GM21529 (cell line): ENCODE results near the gene BPIFB3.

Experiments used
- ATAC-seq: cut with Tn5 transposase; IDR thresholded peaks from one replicate; pipeline ENCODE4 v1.9.1; 2021; ENCODE audit not compliant: unreplicated experiment

The BPIFB3 gene

DNA sequence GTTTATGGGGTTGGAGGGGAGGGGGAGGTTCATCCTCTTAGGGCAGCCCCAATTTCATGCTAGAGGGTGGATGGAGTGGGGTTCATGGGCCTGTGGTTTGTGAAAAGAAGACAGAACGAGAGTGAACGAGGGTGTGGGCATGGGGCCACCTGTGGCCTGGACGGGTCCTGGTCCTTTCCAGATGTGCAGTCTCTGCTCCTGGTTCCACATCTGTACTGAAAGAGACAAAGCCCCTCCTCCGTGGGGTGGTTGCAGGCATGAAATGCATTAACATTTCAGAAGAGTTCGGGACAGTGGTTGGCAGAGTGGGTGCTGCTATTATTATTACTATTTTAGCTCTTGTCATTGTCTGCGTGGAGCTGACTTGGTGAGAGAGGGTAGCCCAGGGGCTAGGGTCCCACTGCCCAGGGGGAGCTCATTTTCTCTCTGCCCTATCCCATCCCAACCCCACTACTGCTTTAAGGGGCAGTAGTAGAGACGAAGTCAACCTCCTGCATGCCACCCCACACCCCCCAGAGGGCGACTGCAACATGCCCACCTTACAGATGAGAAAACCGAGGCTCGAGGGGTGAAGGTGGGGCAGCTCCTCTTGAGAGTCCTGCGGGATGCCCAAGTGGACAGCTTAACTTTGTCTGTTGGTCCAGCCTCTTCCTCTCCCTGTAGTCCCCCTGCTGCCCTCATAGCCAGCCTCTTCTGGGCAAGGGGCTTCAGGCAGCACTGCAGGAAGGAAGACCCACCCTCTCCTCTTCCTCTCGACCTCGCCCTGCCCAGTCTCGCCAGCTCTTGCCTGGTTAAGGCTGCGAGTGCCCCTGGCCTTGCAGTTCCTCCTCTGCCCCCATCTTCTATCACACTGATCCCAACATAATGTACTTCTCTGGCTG is 37.8 kb upstream of the BPIFB3 start:
- ATAC-seq = no peak

DNA sequence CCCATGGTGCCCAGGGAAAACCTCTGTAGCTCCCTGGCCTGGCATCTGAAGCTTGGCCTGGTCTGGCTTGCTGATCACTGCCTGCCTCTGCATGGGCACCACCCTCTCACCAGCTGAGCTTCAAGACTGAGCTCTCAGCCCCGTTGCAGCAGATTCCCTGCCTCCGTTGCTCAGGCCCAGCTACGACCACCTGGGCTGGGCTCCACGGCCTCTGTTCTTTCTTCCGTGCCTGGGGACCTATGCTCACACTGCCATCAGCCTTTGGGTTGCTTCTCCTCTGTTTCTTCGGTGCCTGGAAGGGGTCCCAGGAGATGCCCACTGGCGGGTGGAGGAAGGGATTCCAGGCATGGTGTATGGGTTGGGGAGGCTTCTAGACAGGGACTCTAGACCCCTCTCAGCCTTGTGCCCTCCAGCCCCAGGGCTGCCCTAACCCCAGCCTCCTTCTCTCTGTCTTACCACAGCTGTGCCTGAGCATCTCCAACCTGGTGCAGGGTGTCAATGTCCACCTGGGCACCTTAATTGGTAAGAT is 37.1 kb upstream of the BPIFB3 start:
- ATAC-seq = no peak

DNA sequence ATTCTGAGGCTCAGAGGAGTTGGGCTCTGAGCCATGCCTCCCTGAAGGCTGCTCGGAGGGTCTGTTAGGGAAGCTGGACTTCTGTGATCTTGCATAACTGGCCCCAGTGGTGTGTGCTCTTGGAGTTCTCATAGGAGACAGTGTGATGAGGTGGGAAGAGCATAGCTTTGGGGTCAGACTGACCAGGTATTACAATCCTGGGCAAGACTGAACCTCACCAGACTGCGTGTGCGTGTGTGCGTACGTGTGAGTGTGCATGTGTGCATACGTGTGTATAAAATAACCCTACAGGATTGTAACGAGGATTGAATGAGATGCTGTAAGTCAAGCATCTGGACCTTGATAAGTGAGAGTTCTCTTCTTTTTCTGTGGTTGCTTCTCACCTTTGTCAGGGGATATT is 36.2 kb upstream of the BPIFB3 start:
- no peak for ATAC-seq

DNA sequence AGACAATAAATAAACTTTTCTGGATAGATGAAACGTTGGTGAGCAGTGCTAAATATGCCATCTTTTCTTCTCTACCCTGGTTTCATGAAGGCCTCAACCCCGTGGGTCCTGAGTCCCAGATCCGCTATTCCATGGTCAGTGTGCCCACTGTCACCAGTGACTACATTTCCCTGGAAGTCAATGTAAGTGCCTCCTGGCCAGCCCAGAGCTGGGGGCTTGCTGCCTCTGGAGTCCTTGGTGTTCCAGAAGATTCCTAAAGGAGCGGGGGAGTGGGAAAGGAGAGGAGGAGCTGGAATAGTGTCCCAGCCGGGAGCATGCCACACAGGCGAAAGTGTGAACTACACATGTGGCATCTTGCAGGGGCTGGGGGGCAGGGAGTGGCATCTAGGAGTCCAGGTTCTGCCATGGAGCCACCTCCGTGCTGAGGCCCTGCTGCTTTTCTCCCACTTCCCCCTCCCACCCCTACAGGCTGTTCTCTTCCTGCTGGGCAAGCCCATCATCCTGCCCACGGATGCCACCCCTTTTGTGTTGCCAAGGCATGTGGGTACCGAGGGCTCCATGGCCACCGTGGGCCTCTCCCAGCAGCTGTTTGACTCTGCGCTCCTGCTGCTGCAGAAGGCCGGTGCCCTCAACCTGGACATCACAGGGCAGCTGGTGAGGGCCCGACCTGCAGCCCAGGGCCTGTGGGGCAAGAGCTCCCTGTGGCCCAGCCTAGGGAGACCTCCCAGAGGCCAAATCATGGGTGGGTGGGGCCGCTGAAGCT is 35.4 kb upstream of the BPIFB3 start:
- no peak for ATAC-seq

DNA sequence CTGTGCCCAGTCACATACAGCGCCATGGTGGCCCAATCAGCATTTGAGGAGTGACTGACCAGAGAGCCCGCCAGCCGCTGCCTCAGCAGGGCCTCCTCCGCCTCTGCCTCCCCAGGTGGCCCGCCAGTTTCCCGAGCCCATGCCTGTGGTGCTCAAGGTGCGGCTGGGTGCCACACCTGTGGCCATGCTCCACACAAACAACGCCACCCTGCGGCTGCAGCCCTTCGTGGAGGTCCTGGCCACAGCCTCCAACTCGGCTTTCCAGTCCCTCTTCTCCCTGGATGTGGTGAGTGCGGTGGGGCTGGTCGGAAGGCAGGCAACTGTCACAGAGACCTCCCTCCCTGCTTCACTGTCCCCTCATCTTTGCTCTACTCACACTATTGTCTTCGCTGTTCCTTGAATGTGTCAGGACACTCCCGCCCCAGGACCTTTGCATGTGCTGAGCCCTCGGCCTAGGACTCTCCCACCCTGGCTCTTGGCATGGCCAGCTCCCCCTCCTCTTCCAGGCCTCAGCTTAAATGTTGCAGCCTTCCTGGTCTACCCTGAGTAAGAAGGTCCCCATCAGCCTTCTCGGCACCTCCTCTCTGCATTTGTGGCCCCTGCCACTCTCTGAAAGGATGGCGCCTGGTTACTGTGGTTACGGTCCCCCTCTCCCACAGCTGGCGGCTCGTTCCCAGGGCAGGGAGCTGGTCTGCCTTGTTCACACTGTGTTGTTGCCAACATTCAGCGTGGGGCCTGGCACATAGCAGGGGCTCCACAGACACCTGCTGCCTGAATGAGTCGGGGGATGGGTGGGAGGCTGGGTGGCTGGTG is 34.0 kb upstream of the BPIFB3 start:
- ATAC-seq = no peak

DNA sequence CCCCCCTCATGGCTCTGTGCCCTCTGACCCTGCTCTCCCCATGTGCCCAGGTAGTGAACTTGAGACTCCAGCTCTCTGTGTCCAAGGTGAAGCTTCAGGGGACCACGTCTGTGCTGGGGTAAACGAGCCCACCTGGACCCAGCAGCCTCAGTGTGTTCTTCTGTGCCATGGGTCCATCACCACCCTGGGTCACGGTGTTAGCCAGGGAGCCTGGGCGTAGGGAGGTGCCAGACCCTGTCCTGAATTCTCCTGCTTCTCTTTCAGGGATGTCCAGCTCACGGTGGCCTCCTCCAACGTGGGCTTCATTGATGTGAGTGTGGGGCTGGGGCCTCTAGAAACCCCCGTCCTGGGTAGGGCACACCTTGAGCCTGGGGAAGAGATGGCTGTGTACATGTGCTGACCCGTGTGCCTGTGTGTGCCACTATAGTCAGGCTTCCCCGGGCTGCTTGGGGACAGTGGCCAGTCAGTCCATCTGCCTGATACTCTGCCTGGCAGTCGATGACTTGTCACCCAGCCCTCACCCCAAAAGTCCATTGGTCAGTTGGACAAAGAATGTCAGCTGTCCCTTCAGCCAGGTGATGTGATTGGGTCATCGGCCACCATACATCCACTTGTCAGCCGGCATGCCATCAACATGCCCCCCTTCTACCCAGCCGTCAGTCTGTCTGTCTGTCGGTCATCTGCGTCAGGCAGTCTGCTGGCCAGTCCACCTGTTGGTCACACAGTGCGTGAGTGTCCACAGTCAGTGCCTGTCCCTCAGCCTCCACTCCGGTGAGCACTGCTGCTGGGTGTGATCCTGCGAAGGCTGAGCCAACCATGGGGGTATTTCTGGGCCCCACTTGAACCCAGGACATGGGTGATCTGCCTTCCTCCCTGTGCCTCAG is 33.2 kb upstream of the BPIFB3 start:
- ATAC-seq = no peak

DNA sequence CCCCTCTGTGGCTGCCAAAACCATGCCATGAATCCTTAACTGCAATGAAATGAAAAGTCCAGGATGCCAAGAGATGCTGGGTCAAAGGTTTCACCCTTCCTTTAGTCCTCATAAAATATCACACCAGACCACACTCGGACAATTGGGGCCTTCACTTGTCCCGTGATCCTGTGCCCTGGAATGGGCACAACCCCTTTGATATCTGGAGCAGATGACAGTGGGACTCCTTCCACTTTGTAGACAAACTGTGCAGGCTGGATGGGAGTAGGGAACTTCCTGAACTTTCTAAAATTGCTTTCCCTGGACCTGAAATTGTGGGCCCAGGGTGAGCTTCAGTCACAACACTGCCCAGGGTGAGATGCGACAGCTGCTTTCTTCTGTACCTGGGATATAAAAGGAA is 31.8 kb upstream of the BPIFB3 start:
- no peak for ATAC-seq

DNA sequence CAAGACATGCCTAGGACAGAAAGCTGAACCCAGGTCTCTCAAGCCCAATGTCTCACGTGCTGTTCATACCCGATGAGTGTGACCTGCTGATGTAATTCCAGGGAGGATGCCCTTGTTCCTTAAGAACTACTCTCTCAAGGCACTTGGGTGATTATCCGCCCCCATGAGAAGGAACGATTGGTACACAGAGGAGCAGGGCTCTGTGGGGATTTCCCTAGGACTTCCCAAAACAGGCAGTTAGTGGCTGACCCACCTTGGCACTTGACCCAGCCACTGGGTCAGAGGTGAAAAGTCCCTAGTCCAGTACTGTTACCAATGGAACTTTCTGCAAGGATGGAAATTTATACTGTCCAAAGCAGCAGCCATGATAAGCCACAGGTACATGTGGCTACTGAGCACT is 31.4 kb upstream of the BPIFB3 start:
- ATAC-seq = no peak

DNA sequence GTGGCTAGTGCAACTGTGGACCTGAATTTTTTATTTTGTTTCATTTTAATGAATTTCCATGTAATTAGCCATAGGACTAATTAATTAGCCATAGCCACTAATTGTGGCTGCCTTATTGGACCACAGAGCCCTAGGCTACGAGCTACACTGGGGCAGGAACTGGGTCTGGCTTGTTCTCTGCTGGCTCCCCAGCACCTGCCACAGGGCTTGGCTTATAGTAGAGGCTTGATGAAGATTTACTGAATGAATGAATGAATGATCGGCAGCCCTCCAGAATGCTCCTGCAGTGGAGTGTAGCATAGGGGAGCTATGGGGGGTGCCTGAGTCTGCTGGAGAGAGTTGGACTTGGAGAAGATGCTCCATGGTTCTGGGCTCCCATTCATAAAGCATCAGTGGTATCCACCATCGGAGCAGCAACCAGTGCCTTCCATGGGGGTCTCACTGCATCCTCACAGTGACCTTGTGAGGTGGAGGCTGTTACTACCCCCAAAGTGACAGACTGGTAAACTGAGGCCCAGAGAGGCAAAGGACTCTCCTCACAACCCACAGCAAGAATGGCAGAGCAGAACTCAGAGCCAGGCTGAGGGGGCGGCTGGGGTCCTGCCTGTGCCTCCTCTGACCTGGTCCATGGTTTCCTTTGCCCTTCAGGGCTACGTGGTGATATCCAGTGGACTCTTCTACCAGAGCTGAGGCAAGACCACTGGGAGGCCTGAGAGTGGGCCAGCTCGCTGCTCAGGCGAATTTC is 30.8 kb upstream of the BPIFB3 start:
- ATAC-seq = no peak

DNA sequence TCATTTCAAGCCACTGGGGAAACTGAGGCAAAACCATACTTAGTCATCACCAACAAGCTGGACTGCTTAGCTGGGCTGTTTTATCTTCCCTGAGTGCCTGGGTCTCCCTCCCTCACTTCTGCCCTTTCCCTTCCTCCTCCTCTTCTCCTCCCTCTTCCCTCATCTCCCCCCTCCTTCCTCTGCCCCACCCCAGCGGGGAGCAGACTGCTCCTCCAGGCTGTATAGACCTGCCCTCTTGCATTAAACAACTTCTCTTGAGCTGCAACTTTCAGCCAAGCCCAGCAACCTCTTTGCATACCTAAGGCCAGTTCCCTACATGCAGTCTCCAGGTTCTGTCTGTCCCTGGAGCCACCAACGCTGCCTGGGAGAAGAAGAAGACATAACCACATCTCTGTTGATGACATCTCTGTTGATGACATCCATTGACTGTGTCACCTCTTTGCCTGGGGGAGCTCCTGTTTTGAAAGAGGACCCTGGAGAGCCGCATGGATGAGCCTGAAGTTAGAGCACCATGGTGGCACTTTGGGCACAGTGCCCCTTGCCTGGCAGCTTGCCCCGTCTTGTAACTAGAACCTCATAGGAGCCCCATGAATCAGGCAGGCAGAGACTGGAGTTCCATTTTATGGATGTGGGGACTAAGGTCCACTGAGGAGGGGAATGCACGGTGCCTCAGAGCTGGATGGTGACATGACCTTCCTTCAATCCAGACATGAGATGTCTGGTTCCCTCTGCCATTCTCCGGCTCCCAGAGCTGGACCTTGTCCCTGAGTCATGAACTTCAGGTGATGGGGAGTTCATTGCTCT is 30.1 kb upstream of the BPIFB3 start:
- ATAC-seq = no peak

DNA sequence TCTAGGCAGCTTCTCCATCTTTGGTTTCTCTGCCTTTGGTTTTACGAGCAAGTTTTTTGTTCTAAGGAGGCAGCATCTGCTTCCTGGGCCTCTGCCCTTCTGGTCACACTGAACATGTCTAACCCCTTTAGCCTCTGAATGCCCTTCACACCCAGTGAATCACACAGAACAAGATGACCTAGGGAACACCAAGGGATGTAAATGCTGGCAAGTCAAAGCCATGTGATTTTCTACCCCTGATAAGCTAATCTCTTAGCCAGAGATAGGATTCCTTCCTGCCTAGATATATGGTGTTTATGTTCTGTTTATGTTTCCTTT is 29.5 kb upstream of the BPIFB3 start:
- ATAC-seq = no peak

DNA sequence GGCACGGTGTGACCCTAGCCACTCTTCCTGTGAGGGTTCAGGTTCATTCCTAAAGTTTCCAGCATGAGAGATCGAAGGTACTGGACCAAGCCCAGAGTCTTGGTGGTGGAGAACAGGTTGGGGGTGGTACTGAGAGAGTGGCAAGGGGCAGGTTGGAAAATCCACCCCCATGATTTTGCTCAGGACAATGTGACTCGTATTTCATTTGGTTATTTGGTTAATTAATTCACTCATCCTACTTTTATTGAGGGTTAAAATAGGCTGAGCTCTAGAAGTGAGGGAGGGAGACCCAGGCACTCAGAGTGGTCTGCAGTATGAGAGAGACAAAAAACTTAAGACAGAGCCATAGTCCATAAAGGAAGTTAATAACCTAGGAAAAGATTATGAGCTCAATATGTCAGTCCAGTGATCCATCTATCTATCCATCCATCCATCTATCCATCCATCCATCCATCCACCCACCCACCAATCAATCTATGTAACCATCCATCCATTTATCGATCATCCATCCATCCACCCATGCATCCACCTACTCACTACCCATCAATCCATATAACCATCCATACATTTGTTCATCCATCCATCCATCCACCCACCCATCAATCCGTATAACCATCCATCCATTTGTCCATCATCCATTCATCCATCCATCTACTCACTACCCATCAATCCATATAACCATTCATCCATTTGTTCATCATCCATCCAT is 28.9 kb upstream of the BPIFB3 start:
- ATAC-seq = no peak

DNA sequence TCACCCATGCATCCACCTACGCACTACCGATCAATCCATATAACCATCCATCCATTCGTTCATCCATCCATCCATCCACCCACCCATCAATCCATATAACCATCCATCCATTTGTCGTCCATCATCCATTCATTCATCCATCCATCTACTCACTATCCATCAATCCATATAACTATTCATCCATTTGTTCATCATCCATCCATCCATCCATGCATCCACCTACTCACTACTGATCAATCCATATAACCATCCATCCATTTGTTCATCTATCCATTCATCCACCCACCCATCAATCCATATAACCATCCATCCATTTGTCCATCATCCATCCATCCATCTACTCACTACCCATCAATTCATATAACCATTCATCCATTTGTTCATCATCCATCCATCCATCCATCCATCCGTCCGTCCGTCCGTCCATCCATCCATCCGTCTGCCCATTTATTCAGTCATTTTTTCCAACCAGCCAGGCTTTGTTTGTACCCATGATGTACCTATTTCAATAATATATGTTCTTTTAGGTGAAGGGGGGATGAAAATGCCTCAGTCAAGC is 28.3 kb upstream of the BPIFB3 start:
- ATAC-seq = no peak

DNA sequence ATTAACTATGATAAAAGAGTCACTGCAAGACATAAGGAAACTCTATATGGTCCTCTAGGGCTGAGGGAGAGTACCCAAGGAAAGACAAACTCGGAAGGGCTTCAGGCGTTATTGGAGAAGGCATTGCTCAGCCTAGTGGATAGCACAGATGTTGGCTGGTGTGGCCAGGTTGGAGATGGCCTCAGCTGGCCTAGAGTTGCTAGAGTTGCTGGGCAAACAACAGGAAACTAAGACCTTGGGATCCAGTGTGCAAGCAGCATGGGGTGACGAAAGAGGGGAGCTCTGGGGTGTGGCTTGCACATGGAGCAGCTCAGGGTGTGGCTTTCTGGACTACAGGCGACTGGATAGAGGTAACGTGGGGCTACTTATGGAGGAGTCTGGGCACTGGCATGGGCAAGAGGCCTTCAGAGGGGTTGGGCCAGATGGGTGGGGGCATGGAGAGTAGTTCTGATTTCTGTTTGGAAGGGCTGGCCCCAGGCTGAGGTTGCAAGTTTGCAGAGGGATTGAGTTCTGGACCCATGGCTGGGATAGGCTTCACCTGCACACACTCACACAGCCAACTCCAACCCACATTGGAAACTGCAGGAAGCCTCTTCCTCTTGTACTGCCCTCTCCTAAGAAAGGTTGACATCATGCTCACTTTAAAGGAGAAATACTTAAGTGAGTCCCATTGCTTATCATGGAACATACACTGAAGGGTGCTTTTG is 27.5 kb upstream of the BPIFB3 start:
- ATAC-seq = no peak

DNA sequence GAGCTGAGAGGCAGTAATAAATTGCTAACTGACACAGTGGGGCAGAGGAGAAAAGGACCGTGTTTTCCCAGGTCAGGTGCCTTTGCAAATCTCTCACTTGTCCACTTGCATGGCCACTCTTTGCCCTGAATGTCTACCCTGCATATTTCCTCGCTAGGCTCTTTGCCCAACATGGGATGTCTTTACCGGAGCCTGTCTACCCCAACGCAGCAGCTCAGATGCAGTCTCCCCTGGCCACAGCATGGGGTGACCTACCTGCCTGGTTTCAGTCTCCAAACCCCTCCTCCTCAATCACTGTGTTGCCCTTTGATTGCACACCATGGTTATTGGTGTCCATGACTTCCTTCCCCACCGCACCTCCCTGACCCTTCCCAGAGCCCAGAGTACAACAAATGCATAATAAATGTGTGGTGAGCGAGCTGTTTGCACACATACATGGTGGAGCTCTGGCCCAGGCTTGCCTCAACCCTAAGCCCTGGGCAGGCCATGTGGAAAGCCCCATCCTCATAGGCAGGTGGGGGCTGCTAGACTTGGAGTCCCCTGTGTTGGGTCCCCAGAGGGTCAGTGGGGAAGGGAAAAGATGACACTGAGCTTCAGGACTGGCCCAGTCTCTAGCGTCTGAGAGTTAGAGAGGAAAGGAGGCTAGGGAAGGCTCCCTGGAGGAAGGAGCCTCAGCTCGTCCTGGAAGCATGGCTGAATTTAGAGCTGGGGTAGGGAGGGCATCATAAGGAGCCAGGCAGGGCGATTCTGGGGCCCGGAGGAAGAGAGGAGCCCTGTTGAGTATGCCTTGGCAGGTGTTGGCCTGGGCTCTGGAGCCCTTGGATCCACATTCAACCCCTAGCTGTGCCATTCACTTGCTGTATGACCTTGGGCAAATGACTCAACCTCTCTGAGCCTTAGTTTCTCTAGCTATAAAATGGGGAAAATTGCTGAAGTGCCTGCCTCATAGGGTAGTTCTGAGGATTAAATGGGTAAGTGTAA is 26.6 kb upstream of the BPIFB3 start:
- ATAC-seq = no peak
